OCI-LY7 (cell line): ENCODE measurements around the gene BRSK1. TPM values are rescaled to one million over a fixed set of nuclear protein-coding genes. Genes with fewer than 3 reads are reported as not detected.

Experiments
- BruUV-seq: library from RNA; stranded (reverse); fragments of 400-500 nt; replicated peaks from 2 replicates; lab custom pipeline; 2021; lab: Mats Ljungman, UMichigan
- CTCF ChIA-PET: fragments of 300-600 bp; sonication (Branson Sonifier 250); formaldehyde crosslinking; loops from one replicate; lab custom pipeline; 2022; ENCODE audit warnings: antibody characterized with exemption; ENCODE audit not compliant: unreplicated experiment; lab: Charles Lee
- POLR2A ChIA-PET: fragments of 300-600 bp; sonication (Branson Sonifier 250); formaldehyde crosslinking; loops from one replicate; lab custom pipeline; 2022; ENCODE audit warnings: antibody characterized with exemption; lab: Charles Lee
- DNase-seq: peaks from one replicate; pipeline ENCODE4 v3.0.0-alpha.2; 2015; ENCODE audit warnings: low spot score
- H2AFZ ChIP-seq: fragments of 200-600 bp; sonication (generic), shearing (Covaris generic); 2 replicates; pipeline ENCODE4 v1.6.1; 2014; ENCODE audit warnings: mild to moderate bottlenecking, antibody characterized with exemption, low read length, moderate library complexity
- H3K27ac ChIP-seq: fragments of 200-600 bp; sonication (generic); 2 replicates; pipeline ENCODE4 v1.5.1; 2014; ENCODE audit warnings: mixed run types, low read depth, mild to moderate bottlenecking, moderate library complexity, low read length, inconsistent platforms; ENCODE audit not compliant: poor library complexity, severe bottlenecking
- H3K36me3 ChIP-seq: fragments of 200-600 bp; sonication (generic); 2 replicates; pipeline ENCODE4 v1.6.1; 2014; ENCODE audit warnings: mild to moderate bottlenecking, antibody characterized with exemption, low read length, moderate library complexity, mixed read lengths; ENCODE audit not compliant: insufficient read depth
- H3K4me1 ChIP-seq: fragments of 200-600 bp; sonication (generic); 2 replicates; pipeline ENCODE4 v1.5.1; 2014; ENCODE audit warnings: mild to moderate bottlenecking, low read length; ENCODE audit not compliant: insufficient read depth, poor library complexity, severe bottlenecking
- H3K4me2 ChIP-seq: fragments of 200-600 bp; sonication (generic); 2 replicates; pipeline ENCODE4 v1.6.1; 2014; ENCODE audit warnings: mild to moderate bottlenecking, low read length
- H3K4me3 ChIP-seq: fragments of 200-600 bp; sonication (generic); 2 replicates; pipeline ENCODE4 v1.5.1; 2014; ENCODE audit warnings: mild to moderate bottlenecking, low read depth, low read length; ENCODE audit not compliant: poor library complexity, severe bottlenecking
- H3K79me2 ChIP-seq: fragments of 200-600 bp; sonication (generic); 2 replicates; pipeline ENCODE4 v1.6.1; 2016; ENCODE audit warnings: low read depth, mild to moderate bottlenecking, low read length, moderate library complexity, mixed read lengths; ENCODE audit not compliant: insufficient read depth
- H3K9me2 ChIP-seq: fragments of 200-600 bp; sonication (generic); 2 replicates; pipeline ENCODE4 v1.6.1; 2016; ENCODE audit warnings: mild to moderate bottlenecking, low read length, mixed read lengths; ENCODE audit not compliant: insufficient read depth
- H3K9me3 ChIP-seq: fragments of 200-600 bp; sonication (generic); 2 replicates; pipeline ENCODE4 v1.6.1; 2014; ENCODE audit warnings: mild to moderate bottlenecking, mixed run types, low read length, mixed read lengths
- H4K20me1 ChIP-seq: fragments of 200-600 bp; sonication (generic); 2 replicates; pipeline ENCODE4 v1.6.1; 2014; ENCODE audit warnings: mild to moderate bottlenecking, antibody characterized with exemption, low read length, moderate library complexity, mixed read lengths; ENCODE audit not compliant: insufficient read depth
- CTCF ChIP-seq: fragments of 200-600 bp; sonication (generic); conservative IDR thresholded peaks from 2 replicates; pipeline ENCODE4 v1.5.1; 2014; ENCODE audit warnings: mild to moderate bottlenecking, antibody characterized with exemption, low read length, moderate library complexity, mixed read lengths
- EZH2phosphoT487 ChIP-seq: fragments of 200-600 bp; sonication (generic); IDR thresholded peaks from 2 replicates; pipeline ENCODE4 v1.6.1; 2018; ENCODE audit warnings: low read depth, borderline replicate concordance, mild to moderate bottlenecking, mixed run types, antibody characterized with exemption, low read length, moderate library complexity, mixed read lengths
- intact Hi-C: fragments of 100-400 bp; cut with micrococcal nuclease; formaldehyde crosslinking; loops from one replicate; pipeline ENCODE4 v1.10.0; 2022; ENCODE audit not compliant: unreplicated experiment
- microRNA-seq: library from miRNA; unstranded; fragments of <30 nt; microRNA quantifications from one replicate; pipeline ENCODE4 v1.2.0, GENCODE V29; 2022; ENCODE audit warnings: borderline replicate concordance
- small RNA-seq: library from RNA; depleted of rRNA; stranded (forward); fragments of <200 nt; gene quantifications from one replicate; pipeline ENCODE3, GENCODE V24; 2014
- total RNA-seq, 2 experiments: library from RNA; depleted of rRNA in 1 of 2; stranded (reverse); fragments of >200 nt in 1 of 2; shearing (Covaris generic) in 1 of 2; gene quantifications; 2 replicates each; pipeline ENCODE4 v1.2.3, GENCODE V29; 2014 to 2022

The BRSK1 gene
- total RNA-seq, 2 experiments from 2014 or later: 16.1 to 23.9 TPM

- Histone ChIP-seq H4K20me1 (no peaks in the 10 kb centered on the region), H3K9me2 (no peaks in the 10 kb centered on the region), H2AFZ (no peak overlapping the region), H3K4me1 (peaks cover 5% of the 10 kb centered on the region), H3K27ac (no peak overlapping the region), H3K4me2 (no peak overlapping the region), H3K36me3 (no peaks in the 10 kb centered on the region), H3K79me2 (no peaks in the 10 kb centered on the region), H3K9me3 (no peaks in the 10 kb centered on the region), H3K4me3 (no peak overlapping the region)
- POLR2A ChIA-PET: no interaction called here
- CTCF ChIA-PET: no interaction called here
- intact Hi-C loops: no loop called here
- DNase-seq: no peak
- no peak for TF ChIP-seq EZH2phosphoT487
- no peak for TF ChIP-seq CTCF
- BruUV-seq: no TSS peak
Measured at GRCh38 chr19:55358943-55359908, 75.4 kb downstream of the BRSK1 start.

- H3K9me3 ChIP-seq: no peaks in the 10 kb centered on the region
- H3K36me3 ChIP-seq: no peaks in the 10 kb centered on the region
- no peak for DNase-seq
- H4K20me1 ChIP-seq: no peaks in the 10 kb centered on the region
- BruUV-seq: no TSS peak
- no peaks in the 10 kb centered on the region for H3K4me1 ChIP-seq
- ChIA-PET CTCF (interaction anchor here (0.9 kb wide), 1 partner anchor 21 kb away, joined by 5 read pairs; no protein-coding TSS in a partner anchor), POLR2A (no interaction called here)
- no peaks in the 10 kb centered on the region for H3K9me2 ChIP-seq
- no peak for TF ChIP-seq CTCF
- TF ChIP-seq EZH2phosphoT487: no peak
- H3K27ac ChIP-seq: no peak overlapping the region
- H3K4me2 ChIP-seq: no peak overlapping the region
- no peak overlapping the region for H2AFZ ChIP-seq
- no peak overlapping the region for H3K4me3 ChIP-seq
- intact Hi-C loops: no loop called here
- H3K79me2 ChIP-seq: no peaks in the 10 kb centered on the region
Measured at GRCh38 chr19:55360902-55361301, 77.1 kb downstream of the BRSK1 start.

Small RNA genes within 50 kb of the gene (microRNA-seq; reads per million reads assigned to microRNA genes)
- gene MIR6802 (not detected), gene MIR6803 (18.2 reads per million, percentile 27 among the genes with 10 or more reads in this experiment)

Small RNA genes within 50 kb of the gene (small RNA-seq; reads per million reads assigned to genes)
- gene MIR6802: not detected
- not detected for gene MIR6803

Other genes with a start within 250 kb of the BRSK1 start
- gene GP6, start 245.7 kb upstream of the BRSK1 start, total RNA-seq (2014; rRNA removed; shearing (Covaris generic)): 0.25 and 0.44 TPM in 2 replicates
- 0.36 and 1.9 TPM in 2 replicates for gene GP6, start 245.7 kb upstream of the BRSK1 start, total RNA-seq (2022)
- 23.1 and 29.5 TPM in 2 replicates for gene RDH13, start 220.8 kb upstream of the BRSK1 start, total RNA-seq (2014; rRNA removed; shearing (Covaris generic))
- 17.8 and 19.5 TPM in 2 replicates for gene RDH13, start 220.8 kb upstream of the BRSK1 start, total RNA-seq (2022)
- 3.5 and 11.1 TPM in 2 replicates for gene EPS8L1, start 208.1 kb upstream of the BRSK1 start, total RNA-seq (2014; rRNA removed; shearing (Covaris generic))
- 10.6 and 12.5 TPM in 2 replicates for gene EPS8L1, start 208.1 kb upstream of the BRSK1 start, total RNA-seq (2022)
- gene PPP1R12C, start 166.4 kb upstream of the BRSK1 start, total RNA-seq (2014; rRNA removed; shearing (Covaris generic)): 194 and 211 TPM in 2 replicates
- gene PPP1R12C, start 166.4 kb upstream of the BRSK1 start, total RNA-seq (2022): 177 and 186 TPM in 2 replicates
- 17.6 and 21.9 TPM in 2 replicates for gene TNNT1, start 134.8 kb upstream of the BRSK1 start, total RNA-seq (2014; rRNA removed; shearing (Covaris generic))
- 11.2 and 11.6 TPM in 2 replicates for gene TNNT1, start 134.8 kb upstream of the BRSK1 start, total RNA-seq (2022)
- 2.6 TPM in 1 of 2 replicates, not detected in the other for gene TNNI3, start 126.3 kb upstream of the BRSK1 start, total RNA-seq (2014; rRNA removed; shearing (Covaris generic))
- not detected in 2 replicates for gene TNNI3, start 126.3 kb upstream of the BRSK1 start, total RNA-seq (2022)
- 0.85 and 2.8 TPM in 2 replicates for gene DNAAF3, start 117.4 kb upstream of the BRSK1 start, total RNA-seq (2014; rRNA removed; shearing (Covaris generic))
- 2.2 and 2.5 TPM in 2 replicates for gene DNAAF3, start 117.4 kb upstream of the BRSK1 start, total RNA-seq (2022)
- 0.44 TPM in 1 of 2 replicates, not detected in the other for gene SYT5, start 103.7 kb upstream of the BRSK1 start, total RNA-seq (2014; rRNA removed; shearing (Covaris generic))
- gene SYT5, start 103.7 kb upstream of the BRSK1 start, total RNA-seq (2022): 0.84 and 1.3 TPM in 2 replicates
- gene PTPRH, start 74.5 kb upstream of the BRSK1 start, total RNA-seq (2014; rRNA removed; shearing (Covaris generic)): not detected in 2 replicates
- gene PTPRH, start 74.5 kb upstream of the BRSK1 start, total RNA-seq (2022): not detected in 2 replicates
- 6.7 and 8.1 TPM in 2 replicates for gene TMEM86B, start 55.2 kb upstream of the BRSK1 start, total RNA-seq (2014; rRNA removed; shearing (Covaris generic))
- 13.7 and 13.8 TPM in 2 replicates for gene TMEM86B, start 55.2 kb upstream of the BRSK1 start, total RNA-seq (2022)
- gene PPP6R1, start 25.0 kb upstream of the BRSK1 start, total RNA-seq (2014; rRNA removed; shearing (Covaris generic)): 82.0 and 89.6 TPM in 2 replicates
- gene PPP6R1, start 25.0 kb upstream of the BRSK1 start, total RNA-seq (2022): 156 and 161 TPM in 2 replicates
- gene HSPBP1, start 3.9 kb upstream of the BRSK1 start, total RNA-seq (2014; rRNA removed; shearing (Covaris generic)): 41.3 and 50.5 TPM in 2 replicates
- 31.9 and 38.7 TPM in 2 replicates for gene HSPBP1, start 3.9 kb upstream of the BRSK1 start, total RNA-seq (2022)
- gene TMEM150B, start 41.3 kb downstream of the BRSK1 start, total RNA-seq (2014; rRNA removed; shearing (Covaris generic)): not detected in 2 replicates
- gene TMEM150B, start 41.3 kb downstream of the BRSK1 start, total RNA-seq (2022): not detected in 2 replicates
- gene KMT5C, start 55.9 kb downstream of the BRSK1 start, total RNA-seq (2014; rRNA removed; shearing (Covaris generic)): 21.2 and 22.8 TPM in 2 replicates
- 36.1 and 43.4 TPM in 2 replicates for gene KMT5C, start 55.9 kb downstream of the BRSK1 start, total RNA-seq (2022)
- gene COX6B2, start 70.7 kb downstream of the BRSK1 start, total RNA-seq (2014; rRNA removed; shearing (Covaris generic)): not detected in 2 replicates
- not detected in 2 replicates for gene COX6B2, start 70.7 kb downstream of the BRSK1 start, total RNA-seq (2022)
- not detected in 2 replicates for gene GARIN5B, start 79.3 kb downstream of the BRSK1 start, total RNA-seq (2014; rRNA removed; shearing (Covaris generic))
- gene GARIN5B, start 79.3 kb downstream of the BRSK1 start, total RNA-seq (2022): not detected in 2 replicates
- 0.32 TPM in 1 of 2 replicates, not detected in the other for gene IL11, start 86.5 kb downstream of the BRSK1 start, total RNA-seq (2014; rRNA removed; shearing (Covaris generic))
- 0.46 and 0.55 TPM in 2 replicates for gene IL11, start 86.5 kb downstream of the BRSK1 start, total RNA-seq (2022)
- gene TMEM190, start 92.8 kb downstream of the BRSK1 start, total RNA-seq (2014; rRNA removed; shearing (Covaris generic)): not detected in 2 replicates
- gene TMEM190, start 92.8 kb downstream of the BRSK1 start, total RNA-seq (2022): not detected in 2 replicates
- 2.6 and 2.7 TPM in 2 replicates for gene TMEM238, start 100.3 kb downstream of the BRSK1 start, total RNA-seq (2014; rRNA removed; shearing (Covaris generic))
- gene TMEM238, start 100.3 kb downstream of the BRSK1 start, total RNA-seq (2022): 6.5 and 7.1 TPM in 2 replicates
- gene RPL28, start 101.9 kb downstream of the BRSK1 start, total RNA-seq (2014; rRNA removed; shearing (Covaris generic)): 847 and 872 TPM in 2 replicates
- gene RPL28, start 101.9 kb downstream of the BRSK1 start, total RNA-seq (2022): 2,656 and 3,234 TPM in 2 replicates
- 682 and 848 TPM in 2 replicates for gene UBE2S, start 123.8 kb downstream of the BRSK1 start, total RNA-seq (2014; rRNA removed; shearing (Covaris generic))
- gene UBE2S, start 123.8 kb downstream of the BRSK1 start, total RNA-seq (2022): 285 and 321 TPM in 2 replicates
- not detected in 2 replicates for gene SHISA7, start 159.3 kb downstream of the BRSK1 start, total RNA-seq (2014; rRNA removed; shearing (Covaris generic))
- gene SHISA7, start 159.3 kb downstream of the BRSK1 start, total RNA-seq (2022): not detected in 2 replicates
- gene ISOC2, start 177.6 kb downstream of the BRSK1 start, total RNA-seq (2014; rRNA removed; shearing (Covaris generic)): 89.5 and 115 TPM in 2 replicates
- 37.0 and 37.7 TPM in 2 replicates for gene ISOC2, start 177.6 kb downstream of the BRSK1 start, total RNA-seq (2022)
- gene C19orf85, start 180.8 kb downstream of the BRSK1 start, total RNA-seq (2014; rRNA removed; shearing (Covaris generic)): not detected in 2 replicates
- gene C19orf85, start 180.8 kb downstream of the BRSK1 start, total RNA-seq (2022): not detected in 2 replicates
- gene ZNF628, start 192.6 kb downstream of the BRSK1 start, total RNA-seq (2014; rRNA removed; shearing (Covaris generic)): 1.8 and 5.2 TPM in 2 replicates
- 8.6 and 10.6 TPM in 2 replicates for gene ZNF628, start 192.6 kb downstream of the BRSK1 start, total RNA-seq (2022)
- gene NAT14, start 201.2 kb downstream of the BRSK1 start, total RNA-seq (2014; rRNA removed; shearing (Covaris generic)): 29.1 and 33.2 TPM in 2 replicates
- 24.2 and 28.3 TPM in 2 replicates for gene NAT14, start 201.2 kb downstream of the BRSK1 start, total RNA-seq (2022)
- 0.23 and 0.50 TPM in 2 replicates for gene SSC5D, start 204.4 kb downstream of the BRSK1 start, total RNA-seq (2014; rRNA removed; shearing (Covaris generic))
- 1.7 and 2.7 TPM in 2 replicates for gene SSC5D, start 204.4 kb downstream of the BRSK1 start, total RNA-seq (2022)